ENCODE measurements around the gene KRT10.

KRT10 gene

GRCh38 chr17:40775945-40776344 is 46.5 kb downstream of the KRT10 start:
- in situ Hi-C loops (cut with HindIII; ENCODE audit: low sequenced_read_pairs), result no loop called here
- DNase-seq (ENCODE audit: low read depth), result no peak
- TF ChIP-seq CTCF (IDR thresholded peaks at IDR 0.05; ENCODE audit: low read depth, low read length, missing control alignments), result no peak
- H3K4me3 ChIP-seq (ENCODE audit: low read depth, low read length), result no peak overlapping the region

GRCh38 chr17:40772101-40772500 is 50.3 kb downstream of the KRT10 start, which contains the start of gene KRT26:
Gene KRT26 (minus strand): TSS chr17:40772201. CDS start chr17:40772113, 88 bp downstream.
- in situ Hi-C loops (cut with HindIII; ENCODE audit: low sequenced_read_pairs), result no loop called here

More at GRCh38 chr17:40772101-40772500, 50.3 kb downstream of the KRT10 start, which contains the start of gene KRT26:
- H3K4me3 ChIP-seq (ENCODE audit: low read depth, low read length), result no peak within 1 kb of the TSS
- DNase-seq (ENCODE audit: low read depth), result no peak
- TF ChIP-seq CTCF (IDR thresholded peaks at IDR 0.05; ENCODE audit: low read depth, low read length, missing control alignments), result no peak

Data from astrocyte of the cerebellum (primary cell).